GM12878 (cell line): ENCODE measurements around the gene DIP2B. TPM values are rescaled to one million over a fixed set of nuclear protein-coding genes. Genes with fewer than 3 reads are reported as not detected.

Experiments
- ATAC-seq: fragments of 200-7000 bp; cut with Tn5 transposase; 3 replicates; pipeline ENCODE4 v1.9.1; 2020; ENCODE audit warnings: mild to moderate bottlenecking, moderate library complexity
- BruUV-seq: library from RNA; stranded (reverse); fragments of 400-500 nt; replicated peaks from 2 replicates; lab custom pipeline; 2021; lab: Mats Ljungman, UMichigan
- CTCF ChIA-PET: fragments of 300-600 bp; sonication (Branson Sonifier 250); formaldehyde crosslinking; extraction: SDS; loops from one replicate; lab custom pipeline; 2021; ENCODE audit warnings: inconsistent platforms; lab: Yijun Ruan, JAX
- POLR2A ChIA-PET: fragments of 350-600 bp; formaldehyde crosslinking; extraction: SDS; loops from one replicate; lab custom pipeline; 2021; ENCODE audit warnings: inconsistent platforms; lab: Charles Lee
- RAD21 ChIA-PET: fragments of 300-600 bp; sonication (Branson Sonifier 250); formaldehyde crosslinking; loops from one replicate; lab custom pipeline; 2023; ENCODE audit warnings: antibody characterized with exemption; ENCODE audit not compliant: unreplicated experiment; lab: Charles Lee
- SMC1A ChIA-PET: fragments of 300-600 bp; sonication (Branson Sonifier 250); formaldehyde crosslinking; loops from one replicate; lab custom pipeline; 2023; ENCODE audit not compliant: unreplicated experiment, uncharacterized antibody; lab: Charles Lee
- DNase-seq: peaks from one replicate; pipeline ENCODE4 v3.0.0-alpha.2; 2011; ENCODE audit warnings: low read depth, low spot score
- FAIRE-seq: peaks from 3 replicates; lab custom pipeline; 2011; peaks lifted over from hg19 to GRCh38; lab: Jason Lieb, UNC
- H2AFZ ChIP-seq: 2 replicates; pipeline ENCODE4 v1.6.0; 2011; ENCODE audit warnings: low read depth, low read length, control low read depth; ENCODE audit not compliant: control insufficient read depth
- H3K27ac ChIP-seq: 2 replicates; pipeline ENCODE4 v1.5.1; 2011; ENCODE audit warnings: control low read depth; ENCODE audit not compliant: control insufficient read depth, insufficient read depth
- H3K27me3 ChIP-seq, 2 experiments: replicated peaks in 1 of 2; 2 replicates each; pipeline versions ENCODE4 v1.6.0 to v1.6.1; 2011; ENCODE audit warnings: low read length in 1 of 2; ENCODE audit not compliant: control insufficient read depth in 2 of 2, insufficient read depth in 2 of 2
- H3K36me3 ChIP-seq, 2 experiments: 2 replicates each; pipeline ENCODE4 v1.5.1; 2011; ENCODE audit warnings: low read length in 1 of 2; ENCODE audit not compliant: control insufficient read depth in 2 of 2, insufficient read depth in 2 of 2
- H3K4me1 ChIP-seq: 2 replicates; pipeline ENCODE4 v1.6.1; 2011; ENCODE audit warnings: mild to moderate bottlenecking, low read length, moderate library complexity, mixed read lengths; ENCODE audit not compliant: control insufficient read depth, insufficient read depth
- H3K4me2 ChIP-seq: 2 replicates; pipeline ENCODE4 v1.6.0; 2011; ENCODE audit warnings: control low read depth; ENCODE audit not compliant: control insufficient read depth, insufficient read depth
- H3K4me3 ChIP-seq: fragments of 200-600 bp; sonication (generic); 2 replicates; pipeline ENCODE4 v1.5.1; 2016
- H3K79me2 ChIP-seq: 2 replicates; pipeline ENCODE4 v1.6.0; 2011; ENCODE audit warnings: low read length; ENCODE audit not compliant: control insufficient read depth, insufficient read depth
- H3K9ac ChIP-seq: 2 replicates; pipeline ENCODE4 v1.8.0; 2011; ENCODE audit warnings: low read length, control low read depth, mixed read lengths; ENCODE audit not compliant: control insufficient read depth, insufficient read depth
- H3K9me3 ChIP-seq: replicated peaks from 3 replicates; pipeline ENCODE4 v1.5.1; 2011; ENCODE audit warnings: mild to moderate bottlenecking, low read length; ENCODE audit not compliant: control insufficient read depth, insufficient read depth
- H4K20me1 ChIP-seq: 2 replicates; pipeline ENCODE4 v1.6.0; 2011; ENCODE audit not compliant: control insufficient read depth, insufficient read depth
- CBX5 ChIP-seq: sonication (generic); IDR thresholded peaks from 2 replicates; pipeline ENCODE4 v1.6.1; 2016; ENCODE audit warnings: low read depth, moderate library complexity, mild to moderate bottlenecking, inconsistent platforms
- CEBPB ChIP-seq, 2 experiments: fragments of 150-350 bp in 1 of 2; IDR thresholded peaks; 2 replicates each; pipeline ENCODE4 v1.6.1; 2012 to 2014; ENCODE audit warnings: low read depth in 2 of 2, low read length in 2 of 2, borderline replicate concordance in 1 of 2, inconsistent platforms in 1 of 2
- CHD1 ChIP-seq: IDR thresholded peaks from 2 replicates; pipeline ENCODE4 v1.6.1; 2012; ENCODE audit warnings: low read depth, low read length, improper control_type of control experiment
- CTCF ChIP-seq, 3 experiments: IDR thresholded peaks in 2 of 3; conservative IDR thresholded peaks in 1 of 3; 2 replicates each; pipeline ENCODE4 v1.5.1; 2011; ENCODE audit warnings: low read depth in 3 of 3, low read length in 3 of 3, mild to moderate bottlenecking in 3 of 3, control low read depth in 2 of 3, moderate library complexity in 2 of 3, inconsistent platforms in 1 of 3, mixed read lengths in 1 of 3; ENCODE audit not compliant: control insufficient read depth in 2 of 3, insufficient read depth in 1 of 3; ENCODE audit errors: extremely low read depth in 1 of 3
- GATAD2B ChIP-seq: fragments of 450-650 bp; conservative IDR thresholded peaks from 2 replicates; pipeline ENCODE4 v1.6.1; 2017; ENCODE audit warnings: low read depth, mild to moderate bottlenecking, moderate library complexity
- IKZF1 ChIP-seq: fragments of 450-650 bp; conservative IDR thresholded peaks from 2 replicates; pipeline ENCODE4 v1.6.1; 2017; ENCODE audit warnings: antibody characterized with exemption, mild to moderate bottlenecking
- IRF4 ChIP-seq: IDR thresholded peaks from 2 replicates; pipeline ENCODE4 v1.6.1; 2011; ENCODE audit warnings: low read depth, low read length
- MYC ChIP-seq: IDR thresholded peaks from 2 replicates; pipeline ENCODE4 v1.6.1; 2011; ENCODE audit warnings: mild to moderate bottlenecking, low read length, moderate library complexity, inconsistent platforms; ENCODE audit not compliant: insufficient read depth, insufficient replicate concordance, insufficient read length, severe bottlenecking
- PML ChIP-seq: IDR thresholded peaks from 2 replicates; pipeline ENCODE4 v1.6.1; 2012; ENCODE audit warnings: low read length, inconsistent platforms
- POLR2AphosphoS2 ChIP-seq: IDR thresholded peaks from 2 replicates; pipeline ENCODE4 v1.6.1; 2011; ENCODE audit warnings: low read depth, mild to moderate bottlenecking, low read length, improper control_type of control experiment, moderate library complexity
- POLR2AphosphoS5 ChIP-seq: IDR thresholded peaks from 2 replicates; pipeline ENCODE4 v1.6.1; 2011; ENCODE audit warnings: mild to moderate bottlenecking, low read length, inconsistent platforms
- POU2F2 ChIP-seq: IDR thresholded peaks from 3 replicates; pipeline ENCODE4 v1.6.1; 2011; ENCODE audit warnings: low read depth, mild to moderate bottlenecking, low read length, borderline replicate concordance
- RAD21 ChIP-seq: IDR thresholded peaks from 2 replicates; pipeline ENCODE4 v1.6.1; 2011; ENCODE audit warnings: mild to moderate bottlenecking, low read depth, low read length, moderate library complexity; ENCODE audit not compliant: insufficient read depth
- RCOR1 ChIP-seq: conservative IDR thresholded peaks from 2 replicates; pipeline ENCODE4 v1.6.1; 2012; ENCODE audit warnings: low read depth, low read length, improper control_type of control experiment
- SREBF2 ChIP-seq: IDR thresholded peaks from 2 replicates; pipeline ENCODE4 v1.6.1; 2012; ENCODE audit warnings: mild to moderate bottlenecking, low read length
- TCF3 ChIP-seq: IDR thresholded peaks from 2 replicates; pipeline ENCODE4 v1.6.1; 2012; ENCODE audit warnings: low read depth, mild to moderate bottlenecking, low read length, borderline replicate concordance; ENCODE audit not compliant: insufficient read depth
- USF2 ChIP-seq: IDR thresholded peaks from 2 replicates; pipeline ENCODE4 v1.6.1; 2011; ENCODE audit warnings: low read depth, low read length, improper control_type of control experiment, borderline replicate concordance
- WGBS: methylation state at CpG from one replicate; pipeline ENCODE4 v1.1.6; 2016; ENCODE audit warnings: low lambda C conversion rate; ENCODE audit not compliant: insufficient replicate concordance, insufficient coverage; ENCODE audit errors: missing lambda C conversion rate; 5-methylcytosine and 5-hydroxymethylcytosine counted together
- in situ Hi-C: fragments of 300-500 bp; cut with MboI; formaldehyde crosslinking; loops from 9 replicates; pipeline ENCODE4 v1.14.3; 2018; ENCODE audit warnings: mixed read lengths
- intact Hi-C: fragments of 100-400 bp; cut with micrococcal nuclease; formaldehyde crosslinking; loops from one replicate; pipeline ENCODE4 v1.14.2; 2022; ENCODE audit not compliant: unreplicated experiment
- polyA plus RNA-seq, 11 experiments: library from polyadenylated mRNA; depleted of rRNA in 4 of 11; unstranded in 6 of 11; stranded (reverse) in 5 of 11; fragments of >200 nt; fragmentation: Nextera tagmentation in 4 of 11; fragmentation: Illumina TruSeq in 1 of 11; extraction: Ambion mirVana in 4 of 11; extraction: Trizol in 1 of 11; gene quantifications; 1 replicate in 1 of 11; 2 replicates in 10 of 11; pipeline versions ENCODE4 v1.2.1 to v1.2.3, GENCODE V29; 2011 to 2016; ENCODE audit warnings: inconsistent platforms in 2 of 11, missing spikeins in 2 of 11, low read depth in 1 of 11
- total RNA-seq, 4 experiments: library from RNA; depleted of rRNA in 3 of 4; stranded (reverse); fragments of >200 nt in 3 of 4; fragmentation: Illumina TruSeq in 1 of 4; extraction: Trizol in 1 of 4; gene quantifications; 2 replicates each; pipeline versions ENCODE4 v1.2.1 to v1.2.3, GENCODE V29; 2013 to 2021
- TF ChIP-seq, protein P1 (sequence below): fragments of 450-650 bp; IDR thresholded peaks from 2 replicates; pipeline ENCODE4 v1.6.1; 2017; ENCODE audit warnings: low read depth, mild to moderate bottlenecking, moderate library complexity
- TF ChIP-seq, protein P2 (sequence below): IDR thresholded peaks from 2 replicates; pipeline ENCODE4 v1.6.1; 2011; ENCODE audit warnings: borderline replicate concordance, low read depth, mild to moderate bottlenecking, moderate library complexity, mixed read lengths, low read length; ENCODE audit not compliant: insufficient read depth; ENCODE audit errors: extremely low read length

DIP2B gene
- total and polyA plus RNA-seq, 10 of the 15 experiments (the other 5 are each of a cell fraction or from before 2014, with no cell fraction given), result 4.5 to 30.0 (median 18.6) TPM

- DNase-seq (no peak), FAIRE-seq (no peak), ATAC-seq (no peak)
- H2AFZ ChIP-seq, result no peak overlapping the region
- H3K36me3 ChIP-seq, result peaks cover 0 to 15% of the 10 kb centered on the region in 2 experiments; a peak in 3 of 4 replicates
- H3K9ac ChIP-seq, result no peak overlapping the region
- intact Hi-C loops, result no loop called here
- no TSS peak for BruUV-seq
- H3K4me3 ChIP-seq, result no peak overlapping the region
- ChIA-PET RAD21 (no interaction called here), CTCF (interaction anchor here (0.9 kb wide), 1 partner anchor 11 kb away, joined by 4 read pairs; no protein-coding TSS in a partner anchor)
- no peak overlapping the region for H3K4me2 ChIP-seq
- no peaks in the 10 kb centered on the region for H4K20me1 ChIP-seq
- H3K27me3 ChIP-seq, result no peaks in the 10 kb centered on the region
- H3K79me2 ChIP-seq, result no peaks in the 10 kb centered on the region
- 96% methylated on average over 3 of the region's 3 CpGs for WGBS
- no peak for TF ChIP-seq CTCF (IDR thresholded peaks at IDR 0.05 in 2 of 3, conservative IDR thresholded peaks at IDR 0.05 in 1 of 3; ENCODE audit: control insufficient read depth in 2 of 3, extremely low read depth in 1 of 3, insufficient read depth in 1 of 3, low read depth in 3 of 3, low read length in 3 of 3)
- TF ChIP-seq USF2, result no peak
- TF ChIP-seq TCF3, result no peak
- TF ChIP-seq IRF4, result no peak
- TF ChIP-seq CHD1, result no peak
- TF ChIP-seq CEBPB (IDR thresholded peaks at IDR 0.05; ENCODE audit: borderline replicate concordance in 1 of 2, low read depth in 2 of 2, low read length in 2 of 2), result no peak
- no peak for TF ChIP-seq SREBF2
- TF ChIP-seq, protein P1, sequence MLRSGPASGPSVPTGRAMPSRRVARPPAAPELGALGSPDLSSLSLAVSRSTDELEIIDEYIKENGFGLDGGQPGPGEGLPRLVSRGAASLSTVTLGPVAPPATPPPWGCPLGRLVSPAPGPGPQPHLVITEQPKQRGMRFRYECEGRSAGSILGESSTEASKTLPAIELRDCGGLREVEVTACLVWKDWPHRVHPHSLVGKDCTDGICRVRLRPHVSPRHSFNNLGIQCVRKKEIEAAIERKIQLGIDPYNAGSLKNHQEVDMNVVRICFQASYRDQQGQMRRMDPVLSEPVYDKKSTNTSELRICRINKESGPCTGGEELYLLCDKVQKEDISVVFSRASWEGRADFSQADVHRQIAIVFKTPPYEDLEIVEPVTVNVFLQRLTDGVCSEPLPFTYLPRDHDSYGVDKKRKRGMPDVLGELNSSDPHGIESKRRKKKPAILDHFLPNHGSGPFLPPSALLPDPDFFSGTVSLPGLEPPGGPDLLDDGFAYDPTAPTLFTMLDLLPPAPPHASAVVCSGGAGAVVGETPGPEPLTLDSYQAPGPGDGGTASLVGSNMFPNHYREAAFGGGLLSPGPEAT, result no peak
- no peak for TF ChIP-seq POU2F2
- no peak for TF ChIP-seq RAD21
- TF ChIP-seq POLR2AphosphoS5, result no peak
- no peak for TF ChIP-seq GATAD2B
- TF ChIP-seq POLR2AphosphoS2, result no peak
- no peak for TF ChIP-seq IKZF1
- TF ChIP-seq, protein P2, sequence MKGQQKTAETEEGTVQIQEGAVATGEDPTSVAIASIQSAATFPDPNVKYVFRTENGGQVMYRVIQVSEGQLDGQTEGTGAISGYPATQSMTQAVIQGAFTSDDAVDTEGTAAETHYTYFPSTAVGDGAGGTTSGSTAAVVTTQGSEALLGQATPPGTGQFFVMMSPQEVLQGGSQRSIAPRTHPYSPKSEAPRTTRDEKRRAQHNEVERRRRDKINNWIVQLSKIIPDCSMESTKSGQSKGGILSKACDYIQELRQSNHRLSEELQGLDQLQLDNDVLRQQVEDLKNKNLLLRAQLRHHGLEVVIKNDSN, result no peak
- TF ChIP-seq CBX5, result no peak
- TF ChIP-seq PML, result no peak
- TF ChIP-seq RCOR1, result no peak
- no peak for TF ChIP-seq MYC
- TF ChIP-seq, all 136 proteins: peak for 0
- SMC1A ChIA-PET, result interaction anchor here (1.0 to 2.1 kb wide), 3 partner anchors 11 to 34 kb away, joined by 5 to 6 read pairs (median 5); no protein-coding TSS in a partner anchor
- Histone ChIP-seq H3K27ac (no peak overlapping the region), H3K4me1 (no peaks in the 10 kb centered on the region), H3K9me3 (no peaks in the 10 kb centered on the region)
- POLR2A ChIA-PET, result no interaction called here
- in situ Hi-C loops, result no loop called here
These were observed 167.4 kb downstream of the DIP2B start for GRCh38 chr12:50672158-50672557.
